ENCODE data around the gene IL1RL2. TPM values are rescaled to one million over a fixed set of nuclear protein-coding genes. Genes with fewer than 3 reads are reported as not detected.

IL1RL2 gene
- total RNA-seq, 1 donor from 2014 or later: 4.6 TPM

GRCh38 chr2:102238778-102239177, 52.0 kb downstream of the IL1RL2 start:
- DNase-seq (ENCODE audit: low read depth): no peak

DNA sequence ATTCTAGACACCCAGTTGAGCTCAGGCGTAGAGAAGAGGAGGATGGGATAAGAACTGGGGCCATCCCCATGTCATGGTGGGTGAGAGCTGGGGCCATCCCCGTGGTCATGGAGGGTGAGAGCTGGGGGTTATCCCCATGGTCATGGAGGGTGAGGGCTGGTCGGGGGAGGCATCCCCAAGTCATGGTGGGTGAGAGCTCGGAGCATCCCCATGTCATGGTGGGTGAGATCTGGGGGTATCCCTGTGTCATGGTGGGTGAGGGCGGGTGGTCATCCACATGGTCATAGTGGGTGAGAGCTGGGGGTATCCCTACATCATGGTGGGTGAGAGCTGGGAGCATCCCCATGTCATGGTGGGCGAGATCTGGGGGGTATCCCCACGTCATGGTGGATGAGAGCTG, 52.5 kb downstream of the IL1RL2 start:
- DNase-seq (ENCODE audit: low read depth): no peak

- peak; percentile 97 for DNase-seq (ENCODE audit: low read depth)
Observed at GRCh38 chr2:102240640-102241370, 54.0 kb downstream of the IL1RL2 start.

GRCh38 chr2:102241616-102242305, 54.9 kb downstream of the IL1RL2 start:
- DNase-seq (ENCODE audit: low read depth): no peak

DNA sequence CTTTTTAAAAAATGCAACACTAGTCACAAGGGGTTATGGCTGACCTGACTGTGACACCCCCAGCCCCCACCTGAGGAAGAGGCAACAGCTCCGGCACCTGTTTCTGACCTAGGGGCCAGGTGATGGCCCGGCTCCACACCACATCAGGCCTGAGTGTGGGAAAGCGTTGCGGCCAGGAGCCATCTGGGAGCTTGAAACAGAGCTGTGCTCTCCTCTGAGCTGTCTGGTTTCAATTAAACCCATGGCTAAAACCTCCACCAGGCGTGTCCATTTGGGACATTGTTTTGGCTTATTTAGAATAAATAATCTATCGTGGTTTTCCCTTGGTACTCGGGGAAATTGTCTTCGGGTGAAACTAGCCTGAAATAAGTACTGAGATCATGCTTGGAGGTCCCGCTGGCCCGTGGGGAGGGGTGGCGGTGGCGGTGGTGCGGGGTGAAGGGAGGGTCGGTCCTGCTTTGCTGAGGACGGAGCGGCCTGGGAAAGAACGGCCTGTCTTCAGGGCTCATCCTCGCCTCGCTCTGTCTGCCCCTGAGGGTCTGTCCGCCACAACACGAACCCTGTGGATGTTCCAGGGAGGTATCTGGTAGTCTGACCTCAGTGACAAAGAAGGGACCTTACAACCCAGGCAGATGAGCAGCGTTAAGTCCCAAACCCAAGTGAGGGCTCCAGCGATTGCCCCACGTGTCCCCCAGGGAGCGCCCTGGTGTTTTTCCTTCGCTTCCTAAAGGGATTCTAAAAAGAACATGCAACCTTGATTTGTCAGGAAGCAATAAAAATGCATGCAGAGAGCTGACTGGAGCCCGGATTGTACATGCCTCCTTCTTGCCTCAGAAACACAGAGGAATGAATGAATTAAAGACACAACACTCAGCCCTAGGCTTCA, 58.7 kb downstream of the IL1RL2 start:
- DNase-seq (ENCODE audit: low read depth): no peak

GRCh38 chr2:102250278-102250821, 63.5 kb downstream of the IL1RL2 start:
- DNase-seq (ENCODE audit: low read depth): no peak

DNA sequence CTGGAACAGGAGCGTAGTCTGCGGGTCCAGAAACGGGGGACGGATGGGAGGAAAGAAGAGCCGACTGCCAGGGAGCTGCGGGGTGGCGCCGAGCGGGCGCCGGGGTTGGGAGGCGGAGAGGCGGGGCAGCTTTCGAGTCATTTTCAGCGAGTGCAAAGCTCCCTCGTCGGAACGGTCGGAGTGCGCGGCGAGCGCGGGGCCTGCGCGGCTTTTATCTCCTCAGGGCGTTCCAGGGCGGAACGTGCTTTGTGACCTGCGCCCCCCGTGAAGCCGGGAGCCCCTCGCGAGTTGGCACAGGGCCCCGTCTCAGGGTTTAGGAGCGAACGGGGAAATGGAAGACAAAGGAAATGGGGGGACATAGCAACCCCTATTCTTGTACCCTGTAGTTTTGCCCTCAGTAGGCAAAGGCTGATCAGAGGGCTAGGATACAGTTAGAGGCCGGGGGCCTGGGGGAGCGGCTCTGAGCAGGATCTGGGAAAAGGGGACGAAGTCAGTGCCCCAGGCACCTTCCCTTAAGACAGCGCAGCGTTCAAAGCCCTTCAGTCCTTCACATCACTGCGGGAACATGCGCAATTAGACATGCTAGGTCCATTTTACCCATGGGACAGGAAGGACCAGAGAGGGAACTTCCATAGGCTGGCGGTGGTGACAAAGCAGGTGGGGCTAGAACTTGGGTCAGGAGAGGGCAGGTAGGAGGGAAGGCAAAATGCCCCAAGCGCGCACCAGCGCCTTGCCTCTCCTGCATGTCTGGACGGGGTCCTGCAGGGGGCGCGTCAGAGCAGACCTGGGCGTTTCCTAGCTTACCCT, 64.4 kb downstream of the IL1RL2 start:
- peak; percentile 22 for DNase-seq (ENCODE audit: low read depth)

- no peak for DNase-seq (ENCODE audit: low read depth)
Observed at GRCh38 chr2:102251849-102252203, 65.0 kb downstream of the IL1RL2 start.

GRCh38 chr2:102252236-102252635, 65.4 kb downstream of the IL1RL2 start:
- no peak for DNase-seq (ENCODE audit: low read depth)

DNA sequence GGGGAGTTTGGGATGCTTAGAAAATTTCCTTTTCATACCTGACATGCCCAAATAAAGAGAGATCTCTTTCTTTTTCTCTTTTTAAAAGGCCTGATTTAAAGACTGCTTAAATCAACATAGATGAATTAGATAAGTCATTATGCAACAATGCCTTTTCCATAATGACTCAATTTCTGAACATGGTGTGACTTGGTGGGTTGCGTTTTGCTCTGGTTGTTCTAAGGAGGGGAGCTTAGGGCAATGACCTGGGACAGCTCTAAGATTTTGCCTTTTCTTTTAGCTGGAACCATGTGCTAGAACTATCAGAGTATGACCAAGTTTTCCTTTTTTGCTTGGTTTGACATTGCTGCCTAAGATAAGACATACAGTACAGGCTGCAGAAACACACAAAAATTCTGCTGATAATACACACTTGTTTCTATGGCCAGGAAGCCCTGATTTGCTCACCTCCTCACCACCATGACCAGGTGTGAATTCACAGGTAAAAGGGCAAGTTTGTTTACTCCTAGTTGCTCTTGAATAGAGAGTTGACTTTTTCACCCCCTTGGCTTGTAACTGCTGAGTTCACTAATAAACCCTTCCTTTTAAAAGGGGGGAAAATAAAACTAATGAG, 66.4 kb downstream of the IL1RL2 start:
- peak; percentile 32 for DNase-seq (ENCODE audit: low read depth)

DNA sequence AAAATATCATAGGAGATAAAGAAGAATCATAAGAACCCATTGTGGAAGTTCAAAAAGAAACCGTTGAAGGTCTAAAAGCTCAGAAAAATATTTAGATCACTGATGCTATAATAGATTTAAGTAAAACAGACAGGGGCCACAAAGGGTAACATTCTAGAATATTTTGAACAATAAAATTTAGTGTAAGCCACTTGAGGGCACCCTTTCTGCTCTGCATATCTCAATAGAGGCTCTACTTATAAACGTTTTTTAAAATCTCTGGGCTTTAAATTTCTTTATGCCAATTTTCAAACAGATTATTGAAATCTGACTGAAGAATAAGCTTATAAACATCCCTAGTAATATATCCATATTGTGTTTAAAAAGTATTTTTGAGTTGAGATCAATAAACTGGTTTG, 66.9 kb downstream of the IL1RL2 start:
- no peak for DNase-seq (ENCODE audit: low read depth)

- peak; percentile 19 for DNase-seq (ENCODE audit: low read depth)
Observed at GRCh38 chr2:102256276-102256675, 69.5 kb downstream of the IL1RL2 start.

DNA sequence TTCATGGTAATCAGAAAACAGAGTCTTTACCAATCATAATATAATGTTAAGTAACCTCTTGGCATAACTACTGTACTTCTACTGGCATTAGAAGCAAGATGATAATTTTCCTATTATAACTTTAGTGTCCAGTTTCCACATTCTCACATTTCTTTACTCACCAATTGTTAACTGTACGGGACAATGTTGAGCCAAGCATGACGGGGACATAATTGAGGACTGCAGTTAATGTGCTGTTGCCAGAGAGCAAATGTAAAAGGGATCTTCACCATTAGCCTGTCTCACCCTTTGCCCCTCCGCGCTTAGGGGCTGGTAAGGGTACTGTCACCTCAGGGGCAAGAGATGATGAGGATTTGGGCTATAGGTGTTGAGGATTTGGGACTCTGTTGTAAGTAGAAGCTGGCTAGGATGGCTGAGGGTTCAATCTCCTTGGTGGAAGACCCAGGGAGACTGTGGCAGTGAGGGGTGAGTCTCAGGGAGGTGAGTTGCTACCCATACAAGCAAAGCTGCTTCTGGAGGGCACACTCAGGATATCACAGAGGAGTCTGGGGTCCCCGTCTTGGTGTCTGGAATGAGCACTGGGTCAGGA, 70.1 kb downstream of the IL1RL2 start:
- peak; percentile 15 for DNase-seq (ENCODE audit: low read depth)

DNA sequence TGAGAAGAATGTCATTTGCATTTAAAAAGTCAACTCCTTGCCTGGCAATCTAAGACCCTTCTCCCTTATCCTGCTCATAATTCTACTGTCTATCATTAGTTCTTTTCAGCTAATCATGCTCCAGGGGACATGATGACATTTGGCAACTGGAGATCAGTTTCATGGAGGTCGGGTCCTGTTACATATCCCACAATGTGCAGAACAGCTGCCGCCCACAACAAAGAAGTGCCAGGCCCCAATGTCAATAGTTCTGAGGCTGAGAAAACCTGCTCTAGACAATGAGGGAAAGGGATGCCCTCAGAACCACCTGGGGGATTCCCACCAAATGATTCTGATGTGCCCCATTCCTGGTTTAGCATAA, 71.2 kb downstream of the IL1RL2 start:
- no peak for DNase-seq (ENCODE audit: low read depth)

GRCh38 chr2:102258386-102259074, 71.7 kb downstream of the IL1RL2 start:
- peak; percentile 95 for DNase-seq (ENCODE audit: low read depth)

GRCh38 chr2:102261467-102262135, 74.8 kb downstream of the IL1RL2 start:
- DNase-seq (ENCODE audit: low read depth): no peak

DNA sequence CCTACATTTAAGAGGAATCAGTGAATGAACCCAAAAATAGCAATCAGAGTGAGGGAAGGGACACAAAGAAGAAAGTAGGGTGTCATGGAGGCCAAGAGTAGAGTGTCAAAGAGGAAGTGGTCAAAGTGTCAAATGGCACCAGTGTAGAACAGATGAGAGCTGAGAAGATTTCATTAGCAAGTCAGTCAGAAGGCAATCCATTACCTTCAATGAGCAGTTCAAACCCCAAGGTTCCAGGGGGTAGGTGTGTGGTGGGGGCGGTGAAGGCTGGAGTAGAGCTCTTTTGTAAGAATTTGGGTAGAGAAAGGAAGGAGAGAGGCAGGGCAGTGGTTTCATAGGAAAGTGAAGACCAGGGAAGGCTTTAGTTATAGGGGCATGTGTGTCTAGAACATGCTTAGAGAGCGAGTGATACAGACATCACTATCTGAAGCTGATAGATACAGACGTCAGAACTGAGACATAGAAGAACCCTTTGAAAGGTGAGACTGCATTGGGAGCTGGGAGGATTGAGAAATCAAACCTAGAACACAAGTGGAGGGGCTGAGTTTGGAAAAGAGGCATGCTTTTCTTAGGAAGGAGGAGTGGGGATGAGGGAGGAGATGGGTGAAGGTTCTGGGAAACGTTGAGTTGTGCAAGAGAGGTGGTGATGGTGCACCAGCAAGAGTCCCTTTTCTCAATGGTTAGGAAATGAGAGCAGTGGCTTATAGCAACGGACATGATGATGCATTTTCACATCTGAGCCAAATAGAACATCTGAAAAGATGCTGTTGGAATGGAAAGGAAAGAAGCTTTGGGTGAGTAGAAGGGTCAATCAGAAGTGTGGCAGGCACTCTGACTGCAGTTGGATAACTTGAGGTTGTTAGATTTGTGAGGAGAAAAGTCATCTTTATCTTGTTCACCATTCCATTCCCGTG, 75.7 kb downstream of the IL1RL2 start:
- no peak for DNase-seq (ENCODE audit: low read depth)

DNA sequence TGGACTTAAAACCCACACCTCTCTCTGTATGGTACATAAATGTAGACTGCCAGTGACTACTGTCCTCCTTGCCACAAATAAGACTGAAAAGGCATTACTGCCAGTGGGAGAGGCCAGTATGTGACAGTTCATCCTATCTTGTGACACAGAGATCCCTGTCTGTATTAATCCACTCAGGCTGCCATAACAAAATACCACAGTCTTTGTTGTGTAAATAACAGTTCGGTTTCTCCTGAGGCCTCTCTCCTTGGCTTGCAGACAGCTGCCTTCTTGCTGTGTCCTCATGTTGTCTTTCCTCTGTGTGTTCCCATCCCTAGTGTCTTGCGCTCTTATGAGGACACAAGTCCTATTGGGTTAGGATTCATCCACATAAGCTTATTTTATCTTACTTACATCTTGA, 78.1 kb downstream of the IL1RL2 start:
- DNase-seq (ENCODE audit: low read depth): no peak

All from renal cortical epithelial cell (primary cell).